Ovary (tissue), 9 donors: ENCODE measurements around the gene PRXL2B. TPM values are rescaled to one million over a fixed set of nuclear protein-coding genes. Genes with fewer than 3 reads are reported as not detected.

Source experiments
- DNase-seq, 5 donors: peaks; one replicate each; pipeline ENCODE4 v3.0.0-alpha.2; 2019 to 2020
- H3K27ac ChIP-seq, 2 donors: fragments of 200-600 bp; one replicate each; pipeline versions ENCODE4 v1.5.1 to v1.8.0; 2019 to 2022
- H3K27me3 ChIP-seq: fragments of 200-600 bp; one replicate; pipeline ENCODE4 v1.8.0; 2022
- H3K36me3 ChIP-seq: fragments of 200-600 bp; sonication (generic); one replicate; pipeline ENCODE4 v1.5.1; 2019
- H3K4me1 ChIP-seq: one replicate; pipeline ENCODE4 v1.8.1; 2013; ENCODE audit warnings: mild to moderate bottlenecking, moderate library complexity; ENCODE audit not compliant: insufficient read depth
- H3K4me3 ChIP-seq: fragments of 200-600 bp; sonication (generic); one replicate; pipeline ENCODE4 v1.5.1; 2017
- H3K9me3 ChIP-seq, 2 donors: fragments of 200-600 bp in 1 of 2; sonication (generic) in 1 of 2; one replicate each; pipeline versions ENCODE4 v1.5.1 to v1.8.1; 2013 to 2019; ENCODE audit warnings: mild to moderate bottlenecking in 1 of 2, moderate library complexity in 1 of 2
- CTCF ChIP-seq, 3 donors: fragments of 450-650 bp in 2 of 3; fragments of 200-600 bp in 1 of 3; IDR thresholded peaks; one replicate each; pipeline versions ENCODE4 v1.5.1 to v1.8.0; 2016 to 2022; ENCODE audit warnings: antibody characterized with exemption in 3 of 3, mild to moderate bottlenecking in 1 of 3
- EP300 ChIP-seq: sonication (generic); formaldehyde crosslinking; IDR thresholded peaks from one replicate; pipeline ENCODE4 v1.6.1; 2017; ENCODE audit warnings: antibody characterized with exemption
- POLR2A ChIP-seq: fragments of 450-650 bp; IDR thresholded peaks from one replicate; pipeline ENCODE4 v1.6.1; 2017; ENCODE audit warnings: antibody characterized with exemption, mild to moderate bottlenecking, moderate library complexity
- WGBS, 3 donors: extraction: QIAGEN DNeasy Blood & Tissue Kit in 1 of 3; methylation state at CpG; one replicate each; pipeline versions ENCODE4 v1.1.5 to v1.1.7; 2013 to 2017; 5-methylcytosine and 5-hydroxymethylcytosine counted together
- intact Hi-C, 4 donors: fragments of 100-400 bp; cut with DNase I; formaldehyde crosslinking; loops; one replicate each; pipeline versions ENCODE4 v1.11.0 to v1.15.1; 2022 to 2023
- polyA plus RNA-seq, 2 donors: library from polyadenylated mRNA; stranded (reverse); fragments of 200-250 nt in 1 of 2; fragments of 350-450 nt in 1 of 2; fragmentation: Illumina TruSeq in 1 of 2; extraction: RNeasy Lipid Tissue Mini Kit (QIAGEN cat#74804) in 1 of 2; gene quantifications; one replicate each; pipeline ENCODE4 v1.2.3, GENCODE V29; 2013 to 2014
- total RNA-seq, 7 donors: library from RNA; depleted of rRNA in 2 of 7; stranded (reverse); fragments of >200 nt in 2 of 7; fragmentation: NEBNext Ultra II Directional in 3 of 7; extraction: Animal tissue kit (Norgen Biotek cat#: 25700) in 3 of 7; gene quantifications; one replicate each; pipeline versions ENCODE4 v1.1.0 to v1.2.4, GENCODE V29; 2016 to 2023
- donor health status: DM: no; HTN: no; CAD: no; lungs with moderate emphysema.
- donor health status: DM: no; HTN: no; CAD: no.
- donor health status: Bipolar disorder and iron deficiency.
- donor health status: DM: yes; HTN: yes; CAD: no.
- donor health status: DM: no; HTN: no; CAD: no.
- donor health status: DM: yes; HTN: yes; CAD: no.

Gene PRXL2B
- total and polyA plus RNA-seq, 9 donors: 3.2 to 34.1 (median 14.7) TPM

- peak in 2 of 5 donors; percentile 21 to 39 for DNase-seq
Observed at GRCh38 chr1:2590233-2591141, 3.9 kb downstream of the PRXL2B start.

GRCh38 chr1:2591233-2591580 lies 4.6 kb downstream of the PRXL2B start:
- 83 to 89% (median 88%) methylated on average over 5 of the region's 5 CpGs for WGBS, 3 donors

More at GRCh38 chr1:2590233-2591141, 3.9 kb downstream of the PRXL2B start:
- Histone ChIP-seq H3K4me3 (no peak overlapping the region), H3K4me1 (peaks cover 7% of the 10 kb centered on the region), H3K27ac (no peak overlapping the region), H3K27me3 (no peaks in the 10 kb centered on the region), H3K9me3 (no peaks in the 10 kb centered on the region), H3K36me3 (no peaks in the 10 kb centered on the region)
- TF ChIP-seq EP300 (no peak), CTCF (IDR thresholded peaks at IDR 0.05) (no peak), POLR2A (no peak)
- intact Hi-C loops: no loop called here
- 93 to 96% (median 95%) methylated on average over 25 to 31 of the region's 31 CpGs for WGBS, 3 donors

GRCh38 chr1:2591581-2592261 lies 5.1 kb downstream of the PRXL2B start:
- Histone ChIP-seq H3K9me3 (no peaks in the 10 kb centered on the region), H3K27ac (no peak overlapping the region), H3K36me3 (no peaks in the 10 kb centered on the region), H3K4me1 (peaks cover 7% of the 10 kb centered on the region), H3K4me3 (no peak overlapping the region), H3K27me3 (no peaks in the 10 kb centered on the region)
- 89 to 94% (median 91%) methylated on average over 10 to 12 of the region's 12 CpGs for WGBS, 3 donors
- TF ChIP-seq POLR2A: no peak
- intact Hi-C loops: no loop called here
- DNase-seq: peak in 2 of 5 donors; percentile 14 to 28

More at GRCh38 chr1:2591233-2591580, 4.6 kb downstream of the PRXL2B start:
- H3K27ac ChIP-seq: no peak overlapping the region
- H3K4me3 ChIP-seq: no peak overlapping the region
- intact Hi-C loops: no loop called here
- no peak for DNase-seq
- no peaks in the 10 kb centered on the region for H3K27me3 ChIP-seq
- no peaks in the 10 kb centered on the region for H3K9me3 ChIP-seq
- H3K36me3 ChIP-seq: no peaks in the 10 kb centered on the region
- TF ChIP-seq CTCF (IDR thresholded peaks at IDR 0.05) (no peak), EP300 (no peak), POLR2A (no peak)
- H3K4me1 ChIP-seq: peaks cover 7% of the 10 kb centered on the region

GRCh38 chr1:2592672-2593071 lies 6.1 kb downstream of the PRXL2B start:
- 51 to 57% (median 56%) methylated on average over 14 to 15 of the region's 15 CpGs for WGBS, 3 donors
- no peak overlapping the region for H3K4me3 ChIP-seq
- H3K4me1 ChIP-seq: peaks cover 4% of the 10 kb centered on the region
- peak in 2 of 5 donors; percentile 11 to 23 for DNase-seq
- intact Hi-C loops: no loop called here
- no peaks in the 10 kb centered on the region for H3K27me3 ChIP-seq
- no peaks in the 10 kb centered on the region for H3K36me3 ChIP-seq
- TF ChIP-seq EP300 (no peak), CTCF (IDR thresholded peaks at IDR 0.05) (no peak), POLR2A (no peak)
- no peak overlapping the region for H3K27ac ChIP-seq
- H3K9me3 ChIP-seq: no peaks in the 10 kb centered on the region
